T-cell (primary cell): ENCODE results near the gene MYOZ3. TPM values are rescaled to one million over a fixed set of nuclear protein-coding genes. Genes with fewer than 3 reads are reported as not detected.

Experiments
- ATAC-seq, 4 experiments: fragments of 200-7000 bp in 3 of 4; fragments of 150-1000 bp in 1 of 4; cut with Tn5 transposase; replicated peaks in 1 of 4; 1 replicate in 3 of 4; 2 replicates in 1 of 4; pipeline ENCODE4 v1.10.0; 2021; ENCODE audit warnings: moderate library complexity in 3 of 4, mild to moderate bottlenecking in 2 of 4, moderate number of reproducible peaks in 1 of 4
- CTCF ChIA-PET, 2 donors: fragments of 300-600 bp; sonication (Branson Sonifier 250); formaldehyde crosslinking; loops; one replicate each; lab custom pipeline; 2022; ENCODE audit warnings: antibody characterized with exemption in 2 of 2; lab: Charles Lee
- POLR2A ChIA-PET, 2 donors: fragments of 300-600 bp; sonication (Branson Sonifier 250); formaldehyde crosslinking; loops; one replicate each; lab custom pipeline; 2022; ENCODE audit warnings: antibody characterized with exemption in 2 of 2; lab: Charles Lee
- DNase-seq, 35 experiments: peaks; one replicate each; pipeline versions ENCODE4 v3.0.0 to v3.0.0-alpha.2; 2013 to 2023
- H3K27ac ChIP-seq: one replicate; pipeline ENCODE4 v1.5.1; 2013; ENCODE audit warnings: low read length
- H3K27me3 ChIP-seq, 2 experiments: replicated peaks in 1 of 2; 1 replicate in 1 of 2; 2 replicates in 1 of 2; pipeline versions ENCODE4 v1.6.1 to v1.7.0; 2013; ENCODE audit warnings: low read length in 1 of 2, mixed read lengths in 1 of 2; ENCODE audit not compliant: control insufficient read depth in 2 of 2, insufficient read depth in 2 of 2; ENCODE audit errors: extremely low read depth in 1 of 2
- H3K36me3 ChIP-seq, 2 donors: 1 replicate in 1 of 2; 2 replicates in 1 of 2; pipeline versions ENCODE4 v1.6.1 to v1.7.0; 2013; ENCODE audit warnings: low read length in 1 of 2; ENCODE audit not compliant: control insufficient read depth in 2 of 2, insufficient read depth in 1 of 2; ENCODE audit errors: extremely low read depth in 1 of 2
- H3K4me1 ChIP-seq, 2 experiments: 1 replicate in 1 of 2; 2 replicates in 1 of 2; pipeline versions ENCODE4 v1.6.1 to v1.7.0; 2013; ENCODE audit warnings: low read length in 2 of 2, mixed read lengths in 1 of 2; ENCODE audit not compliant: insufficient read depth in 2 of 2, control insufficient read depth in 1 of 2; ENCODE audit errors: extremely low read depth in 1 of 2
- H3K4me3 ChIP-seq, 2 donors: 1 replicate in 1 of 2; 2 replicates in 1 of 2; pipeline versions ENCODE4 v1.5.1 to v1.7.0; 2013; ENCODE audit warnings: mild to moderate bottlenecking in 2 of 2, low read length in 1 of 2, moderate library complexity in 1 of 2; ENCODE audit not compliant: control insufficient read depth in 1 of 2; ENCODE audit errors: extremely low read depth in 1 of 2
- H3K9me3 ChIP-seq: 2 replicates; pipeline ENCODE4 v1.7.0; 2013
- H3K27ac Mint-ChIP-seq, 2 donors: one replicate each; pipeline ENCODE4 v1.8.0; 2020 to 2021; ENCODE audit warnings: mild to moderate bottlenecking in 2 of 2, mixed read lengths in 2 of 2
- H3K27me3 Mint-ChIP-seq, 2 donors: one replicate each; pipeline ENCODE4 v1.8.0; 2021 to 2022; ENCODE audit warnings: mixed read lengths in 2 of 2
- H3K36me3 Mint-ChIP-seq: one replicate; pipeline ENCODE4 v1.8.0; 2021; ENCODE audit warnings: mixed read lengths
- H3K4me1 Mint-ChIP-seq, 3 donors: one replicate each; pipeline ENCODE4 v1.8.0; 2020 to 2022; ENCODE audit warnings: mixed read lengths in 3 of 3, mild to moderate bottlenecking in 1 of 3
- H3K4me3 Mint-ChIP-seq, 3 donors: one replicate each; pipeline ENCODE4 v1.8.0; 2020 to 2022; ENCODE audit warnings: mild to moderate bottlenecking in 3 of 3, mixed read lengths in 3 of 3, moderate library complexity in 3 of 3
- H3K9me3 Mint-ChIP-seq, 3 donors: one replicate each; pipeline ENCODE4 v1.8.0; 2020 to 2022; ENCODE audit warnings: mixed read lengths in 3 of 3
- WGBS: methylation state at CpG from one replicate; pipeline ENCODE4 v1.1.5; 2013; ENCODE audit warnings: missing lambda C conversion rate; ENCODE audit not compliant: insufficient coverage; 5-methylcytosine and 5-hydroxymethylcytosine counted together
- total RNA-seq, 35 experiments: library from RNA in 6 of 35; stranded (reverse) in 6 of 35; fragments of 120-200 nt in 1 of 35; gene quantifications; one replicate each; pipeline versions ENCODE4 v1.2.1 to v1.2.4 and lab custom pipeline; 2013 to 2026

Gene MYOZ3
- total RNA-seq, 5 donors from 2014 or later (not counting 1 experiment from before 2014, with no cell fraction given): not detected

- Histone ChIP-seq H3K9me3 (no peaks in the 10 kb centered on the region), H3K36me3 (no peaks in the 10 kb centered on the region), H3K27ac (no peak overlapping the region), H3K4me1 (no peaks in the 10 kb centered on the region), H3K27me3 (peaks cover 0 to 30% of the 10 kb centered on the region in 2 experiments), H3K4me3 (no peak overlapping the region)
- CTCF ChIA-PET: no interaction called here
- Mint-ChIP-seq H3K4me3 (no peak overlapping the region), H3K9me3 (no peaks in the 10 kb centered on the region), H3K36me3 (no peaks in the 10 kb centered on the region), H3K27me3 (peaks cover 10 to 13% of the 10 kb centered on the region in 2 donors), H3K27ac (no peak overlapping the region), H3K4me1 (no peaks in the 10 kb centered on the region)
- DNase-seq: no peak
- WGBS: 89% methylated on average over 2 of the region's 9 CpGs
- POLR2A ChIA-PET: no interaction called here
- ATAC-seq: no peak
Measured at GRCh38 chr5:150641006-150641570, 20.0 kb upstream of the MYOZ3 start.

GRCh38 chr5:150641824-150642566 lies 19.1 kb upstream of the MYOZ3 start:
- no peak for DNase-seq
- Mint-ChIP-seq H3K4me3 (no peak overlapping the region), H3K27ac (no peak overlapping the region), H3K9me3 (no peaks in the 10 kb centered on the region), H3K27me3 (peaks cover 7 to 8% of the 10 kb centered on the region in 2 donors), H3K36me3 (no peaks in the 10 kb centered on the region), H3K4me1 (no peaks in the 10 kb centered on the region)
- no peaks in the 10 kb centered on the region for H3K9me3 ChIP-seq
- H3K36me3 ChIP-seq: no peaks in the 10 kb centered on the region
- CTCF ChIA-PET: no interaction called here
- 50% methylated on average over 1 of the region's 5 CpGs for WGBS
- POLR2A ChIA-PET: no interaction called here
- peaks cover 0 to 30% of the 10 kb centered on the region in 2 experiments for H3K27me3 ChIP-seq
- no peak for ATAC-seq
- no peak overlapping the region for H3K4me3 ChIP-seq
- no peak overlapping the region for H3K27ac ChIP-seq
- no peaks in the 10 kb centered on the region for H3K4me1 ChIP-seq

GRCh38 chr5:150642567-150642927 lies 18.5 kb upstream of the MYOZ3 start:
- no peak overlapping the region for H3K27ac Mint-ChIP-seq
- no peaks in the 10 kb centered on the region for H3K9me3 Mint-ChIP-seq
- peaks cover 0 to 28% of the 10 kb centered on the region in 2 experiments for H3K27me3 ChIP-seq
- H3K9me3 ChIP-seq: no peaks in the 10 kb centered on the region
- CTCF ChIA-PET: no interaction called here
- H3K36me3 Mint-ChIP-seq: no peaks in the 10 kb centered on the region
- POLR2A ChIA-PET: no interaction called here
- H3K4me1 Mint-ChIP-seq: no peaks in the 10 kb centered on the region
- H3K4me3 Mint-ChIP-seq: no peak overlapping the region
- H3K4me1 ChIP-seq: no peaks in the 10 kb centered on the region
- H3K27ac ChIP-seq: no peak overlapping the region
- DNase-seq (no peak), ATAC-seq (no peak)
- H3K36me3 ChIP-seq: no peaks in the 10 kb centered on the region
- H3K27me3 Mint-ChIP-seq: peaks cover 5 to 9% of the 10 kb centered on the region in 2 donors
- 79% methylated on average over 5 of the region's 5 CpGs for WGBS
- H3K4me3 ChIP-seq: no peak overlapping the region

DNA sequence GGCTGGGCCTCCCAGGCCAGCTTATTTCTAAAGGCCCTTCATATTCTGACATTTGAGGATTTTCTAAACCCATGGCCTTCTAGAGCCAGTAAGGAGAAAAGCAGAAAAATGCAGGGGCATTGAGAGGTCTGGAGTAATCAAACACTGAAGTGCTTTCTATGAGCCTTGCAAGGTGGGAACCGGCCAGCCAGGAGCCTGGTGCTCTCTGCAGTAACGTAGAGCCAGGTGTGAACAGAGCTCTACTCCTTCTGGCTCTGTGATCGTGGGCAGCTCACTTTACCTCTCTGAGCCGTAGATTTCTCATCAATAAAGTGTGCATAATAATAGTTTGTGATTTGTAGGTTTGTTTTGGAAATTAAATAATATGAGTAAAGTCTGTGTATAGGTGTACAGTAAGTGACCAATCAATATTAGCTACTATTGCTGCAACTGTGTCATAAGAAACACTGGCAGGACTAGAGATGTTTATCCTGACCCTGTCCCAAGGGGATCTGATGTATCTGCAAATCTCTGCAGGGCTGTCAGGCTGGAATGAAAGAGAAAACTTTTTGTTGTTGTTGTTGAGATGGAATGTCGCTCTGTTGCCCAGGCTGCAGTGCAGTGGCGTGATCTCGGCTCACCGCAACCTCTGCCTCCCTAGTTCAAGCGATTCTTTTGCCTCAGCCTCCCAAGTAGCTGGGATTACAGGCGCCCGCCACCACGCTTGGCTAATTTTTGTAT lies 17.9 kb upstream of the MYOZ3 start:
- DNase-seq: no peak
- ChIA-PET CTCF (interaction anchor here in 1 of 2 donors (0.5 kb wide), 1 partner anchor 807 kb away, joined by 3 read pairs; no protein-coding TSS in a partner anchor), POLR2A (no interaction called here)
- 90% methylated on average over 2 of the region's 12 CpGs for WGBS
- Mint-ChIP-seq H3K4me3 (no peak overlapping the region), H3K9me3 (no peaks in the 10 kb centered on the region), H3K27ac (no peak overlapping the region), H3K4me1 (no peaks in the 10 kb centered on the region), H3K27me3 (peaks cover 2 to 9% of the 10 kb centered on the region in 2 donors), H3K36me3 (no peaks in the 10 kb centered on the region)
- ATAC-seq: no peak
- no peaks in the 10 kb centered on the region for H3K4me1 ChIP-seq
- H3K4me3 ChIP-seq: no peak overlapping the region
- peaks cover 0 to 25% of the 10 kb centered on the region in 2 experiments for H3K27me3 ChIP-seq
- no peaks in the 10 kb centered on the region for H3K9me3 ChIP-seq
- H3K36me3 ChIP-seq: no peaks in the 10 kb centered on the region
- H3K27ac ChIP-seq: no peak overlapping the region

DNA sequence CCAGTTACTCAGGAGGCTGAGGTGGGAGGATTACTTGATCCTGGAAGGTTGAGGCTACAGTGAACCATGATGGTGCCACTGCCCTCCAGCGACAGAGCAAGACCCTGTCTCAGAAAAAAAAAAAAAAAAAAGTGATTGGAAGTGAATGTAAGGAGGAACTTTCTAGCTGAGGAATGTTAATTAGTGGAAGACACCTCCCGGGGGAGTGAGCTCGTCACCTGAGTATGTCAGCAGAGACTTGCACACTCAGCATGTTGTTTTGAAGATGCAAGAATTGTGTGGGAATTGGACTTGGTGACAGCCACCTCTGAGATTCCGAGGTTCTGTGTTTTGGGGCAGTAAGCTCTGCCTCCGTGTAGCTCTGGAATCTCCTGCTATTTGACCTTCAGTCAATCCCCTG lies 17.0 kb upstream of the MYOZ3 start:
- WGBS: 89% methylated on average over 5 of the region's 5 CpGs
- ChIA-PET POLR2A (interaction anchor here in 1 of 2 donors (0.7 kb wide), 1 partner anchor 27 kb away, joined by 5 read pairs; no protein-coding TSS in a partner anchor), CTCF (interaction anchor here (0.6 to 0.7 kb wide), 2 partner anchors 240 to 1204 kb away, joined by 4 to 5 read pairs; no protein-coding TSS in a partner anchor)
- no peak for ATAC-seq
- peaks cover 0 to 19% of the 10 kb centered on the region in 2 experiments for H3K27me3 ChIP-seq
- no peaks in the 10 kb centered on the region for H3K4me1 ChIP-seq
- Mint-ChIP-seq H3K4me3 (no peak overlapping the region), H3K4me1 (no peaks in the 10 kb centered on the region), H3K36me3 (no peaks in the 10 kb centered on the region), H3K27me3 (peaks cover 0 to 6% of the 10 kb centered on the region in 2 donors), H3K9me3 (no peaks in the 10 kb centered on the region), H3K27ac (no peak overlapping the region)
- H3K27ac ChIP-seq: no peak overlapping the region
- no peak for DNase-seq
- no peaks in the 10 kb centered on the region for H3K36me3 ChIP-seq
- no peak overlapping the region for H3K4me3 ChIP-seq
- H3K9me3 ChIP-seq: no peaks in the 10 kb centered on the region

GRCh38 chr5:150644514-150644913 lies 16.5 kb upstream of the MYOZ3 start:
- no peaks in the 10 kb centered on the region for H3K36me3 ChIP-seq
- Mint-ChIP-seq H3K4me1 (no peaks in the 10 kb centered on the region), H3K4me3 (no peak overlapping the region), H3K27me3 (peaks cover 0 to 6% of the 10 kb centered on the region in 2 donors), H3K36me3 (no peaks in the 10 kb centered on the region), H3K27ac (no peak overlapping the region), H3K9me3 (no peaks in the 10 kb centered on the region)
- DNase-seq (no peak), ATAC-seq (no peak)
- H3K4me1 ChIP-seq: no peaks in the 10 kb centered on the region
- WGBS: 83% methylated on average over 2 of the region's 2 CpGs
- H3K27ac ChIP-seq: no peak overlapping the region
- H3K27me3 ChIP-seq: peaks cover 0 to 15% of the 10 kb centered on the region in 2 experiments
- H3K4me3 ChIP-seq: no peak overlapping the region
- ChIA-PET CTCF (interaction anchor here (0.6 to 0.7 kb wide), 2 partner anchors 240 to 1205 kb away, joined by 4 to 5 read pairs; no protein-coding TSS in a partner anchor), POLR2A (interaction anchor here in 1 of 2 donors (0.7 kb wide), 1 partner anchor 27 kb away, joined by 5 read pairs; no protein-coding TSS in a partner anchor)
- H3K9me3 ChIP-seq: no peaks in the 10 kb centered on the region
